Vagina (tissue), 2 donors: ENCODE measurements around the gene RABL3.

Experiments used
- POLR2A ChIP-seq, 2 donors: fragments of 450-650 bp; IDR thresholded peaks; one replicate each; pipeline ENCODE4 v1.6.1; 2017; ENCODE audit warnings: antibody characterized with exemption in 2 of 2, mild to moderate bottlenecking in 2 of 2, moderate library complexity in 2 of 2
- POLR2AphosphoS5 ChIP-seq, 2 donors: sonication (generic); formaldehyde crosslinking; IDR thresholded peaks; one replicate each; pipeline ENCODE4 v1.9.0; 2017; ENCODE audit warnings: antibody characterized with exemption in 2 of 2, mild to moderate bottlenecking in 2 of 2, low read depth in 1 of 2; ENCODE audit not compliant: insufficient read depth in 1 of 2
- TF ChIP-seq, protein P1 (sequence below), 3 experiments: fragments of 450-650 bp in 2 of 3; fragments of 200-600 bp in 1 of 3; sonication (generic) in 1 of 3; IDR thresholded peaks; one replicate each; pipeline ENCODE4 v1.5.1; 2017 to 2019; ENCODE audit warnings: antibody characterized with exemption in 3 of 3, mild to moderate bottlenecking in 2 of 3, moderate library complexity in 2 of 3

DNA sequence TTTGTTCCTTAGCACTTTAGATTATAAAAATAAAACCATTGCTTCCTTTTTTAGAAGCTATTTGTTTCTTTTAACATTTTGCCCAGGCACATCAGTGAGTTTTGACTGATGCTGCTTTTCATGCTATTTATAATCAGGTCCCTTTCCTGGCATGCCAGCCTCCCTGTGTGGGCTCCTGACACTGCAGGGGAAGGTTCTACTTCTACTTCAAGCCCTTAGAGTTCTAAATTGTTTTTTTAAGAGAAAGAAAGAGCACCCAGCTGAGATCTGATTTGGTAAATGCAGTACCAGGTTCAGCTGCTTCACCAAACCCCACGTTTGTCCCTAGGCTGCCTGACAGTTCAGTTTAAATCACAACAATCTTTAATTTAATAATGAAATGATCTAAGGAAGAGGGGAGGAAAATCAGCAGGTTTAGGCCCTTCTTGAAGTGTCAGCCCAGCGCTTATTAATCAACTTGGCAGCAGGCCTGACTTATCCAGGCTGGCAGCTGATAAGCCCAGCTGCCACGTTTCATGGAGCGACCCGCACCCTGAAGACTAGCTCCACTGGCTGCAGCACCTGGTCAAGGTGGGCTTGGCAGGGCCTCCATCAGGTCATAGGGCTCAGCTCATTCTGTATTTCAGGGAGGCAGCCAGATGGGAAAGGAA is 89.3 kb downstream of the RABL3 start:
- TF ChIP-seq, protein P1, sequence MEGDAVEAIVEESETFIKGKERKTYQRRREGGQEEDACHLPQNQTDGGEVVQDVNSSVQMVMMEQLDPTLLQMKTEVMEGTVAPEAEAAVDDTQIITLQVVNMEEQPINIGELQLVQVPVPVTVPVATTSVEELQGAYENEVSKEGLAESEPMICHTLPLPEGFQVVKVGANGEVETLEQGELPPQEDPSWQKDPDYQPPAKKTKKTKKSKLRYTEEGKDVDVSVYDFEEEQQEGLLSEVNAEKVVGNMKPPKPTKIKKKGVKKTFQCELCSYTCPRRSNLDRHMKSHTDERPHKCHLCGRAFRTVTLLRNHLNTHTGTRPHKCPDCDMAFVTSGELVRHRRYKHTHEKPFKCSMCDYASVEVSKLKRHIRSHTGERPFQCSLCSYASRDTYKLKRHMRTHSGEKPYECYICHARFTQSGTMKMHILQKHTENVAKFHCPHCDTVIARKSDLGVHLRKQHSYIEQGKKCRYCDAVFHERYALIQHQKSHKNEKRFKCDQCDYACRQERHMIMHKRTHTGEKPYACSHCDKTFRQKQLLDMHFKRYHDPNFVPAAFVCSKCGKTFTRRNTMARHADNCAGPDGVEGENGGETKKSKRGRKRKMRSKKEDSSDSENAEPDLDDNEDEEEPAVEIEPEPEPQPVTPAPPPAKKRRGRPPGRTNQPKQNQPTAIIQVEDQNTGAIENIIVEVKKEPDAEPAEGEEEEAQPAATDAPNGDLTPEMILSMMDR (IDR thresholded peaks at IDR 0.05) = no peak
- no peak for TF ChIP-seq POLR2AphosphoS5 (IDR thresholded peaks at IDR 0.05; ENCODE audit: insufficient read depth in 1 of 2, low read depth in 1 of 2)
- no peak for TF ChIP-seq POLR2A (IDR thresholded peaks at IDR 0.05)
